Hepatocyte (in vitro differentiated cells): ENCODE results near the gene DNER. TPM values are rescaled to one million over a fixed set of nuclear protein-coding genes. Genes with fewer than 3 reads are reported as not detected.

Source experiments
- DNase-seq: peaks from one replicate; pipeline ENCODE4 v3.0.0-alpha.2; 2016; ENCODE audit warnings: low spot score
- H2AFZ ChIP-seq: fragments of 200-600 bp; sonication (generic); 2 replicates; pipeline ENCODE4 v1.6.0; 2016; ENCODE audit warnings: antibody characterized with exemption, mild to moderate bottlenecking
- H3K27ac ChIP-seq: fragments of 200-600 bp; sonication (generic); 2 replicates; pipeline ENCODE4 v1.5.1; 2016; ENCODE audit warnings: mild to moderate bottlenecking
- H3K27me3 ChIP-seq: fragments of 200-600 bp; sonication (generic); 2 replicates; pipeline ENCODE4 v1.6.1; 2016
- H3K36me3 ChIP-seq: fragments of 200-600 bp; sonication (generic); replicated peaks from 2 replicates; pipeline ENCODE4 v1.5.1; 2016; ENCODE audit warnings: low read depth; ENCODE audit not compliant: insufficient read depth
- H3K4me1 ChIP-seq: fragments of 200-600 bp; sonication (generic); 2 replicates; pipeline ENCODE4 v1.5.1; 2016; ENCODE audit warnings: mild to moderate bottlenecking, moderate library complexity; ENCODE audit not compliant: insufficient read depth
- H3K4me2 ChIP-seq: fragments of 200-600 bp; sonication (generic); 2 replicates; pipeline ENCODE4 v1.6.0; 2016
- H3K4me3 ChIP-seq: fragments of 200-600 bp; sonication (generic); 2 replicates; pipeline ENCODE4 v1.5.1; 2016; ENCODE audit warnings: mild to moderate bottlenecking
- H3K79me2 ChIP-seq: fragments of 200-600 bp; sonication (generic); 2 replicates; pipeline ENCODE4 v1.6.0; 2017; ENCODE audit warnings: mild to moderate bottlenecking
- H3K9me2 ChIP-seq: fragments of 200-600 bp; sonication (generic); replicated peaks from 2 replicates; pipeline ENCODE4 v1.6.0; 2017; ENCODE audit warnings: mild to moderate bottlenecking; ENCODE audit not compliant: insufficient read depth
- H3K9me3 ChIP-seq: fragments of 200-600 bp; sonication (generic); 2 replicates; pipeline ENCODE4 v1.5.1; 2016; ENCODE audit warnings: low read depth, mild to moderate bottlenecking
- H4K20me1 ChIP-seq: fragments of 200-600 bp; sonication (generic); 2 replicates; pipeline ENCODE4 v1.6.0; 2016; ENCODE audit warnings: mild to moderate bottlenecking; ENCODE audit not compliant: insufficient read depth, poor library complexity, severe bottlenecking
- EZH2 ChIP-seq: fragments of 200-600 bp; sonication (generic); IDR thresholded peaks from 2 replicates; pipeline ENCODE4 v1.6.1; 2016; ENCODE audit warnings: antibody characterized with exemption, mild to moderate bottlenecking, borderline replicate concordance
- EZH2phosphoT487 ChIP-seq: fragments of 200-600 bp; sonication (generic); IDR thresholded peaks from one replicate; pipeline ENCODE4 v1.6.1; 2018; ENCODE audit warnings: antibody characterized with exemption, mild to moderate bottlenecking, low read depth, moderate library complexity; ENCODE audit not compliant: unreplicated experiment, severe bottlenecking
- WGBS: methylation state at CpG from one replicate; pipeline ENCODE4 v1.1.6; 2016; ENCODE audit warnings: low lambda C conversion rate; ENCODE audit errors: missing lambda C conversion rate; 5-methylcytosine and 5-hydroxymethylcytosine counted together
- polyA plus RNA-seq: library from polyadenylated mRNA; unstranded; fragments of >200 nt; fragmentation: Nextera tagmentation; extraction: Ambion mirVana; gene quantifications from 2 replicates; pipeline ENCODE4 v1.2.1, GENCODE V29; 2016
- total RNA-seq: library from RNA; depleted of rRNA; stranded (reverse); fragments of >200 nt; gene quantifications from 2 replicates; pipeline ENCODE4 v1.2.3, GENCODE V29; 2014
- TF ChIP-seq, protein P1 (sequence below): fragments of 200-600 bp; sonication (generic); IDR thresholded peaks from 2 replicates; pipeline ENCODE4 v1.5.1; 2016; ENCODE audit warnings: antibody characterized with exemption, mild to moderate bottlenecking; ENCODE audit not compliant: poor library complexity

DNER gene
- total and polyA plus RNA-seq, 2 experiments from 2014 or later, result 0.37 TPM; not detected in 1

DNA sequence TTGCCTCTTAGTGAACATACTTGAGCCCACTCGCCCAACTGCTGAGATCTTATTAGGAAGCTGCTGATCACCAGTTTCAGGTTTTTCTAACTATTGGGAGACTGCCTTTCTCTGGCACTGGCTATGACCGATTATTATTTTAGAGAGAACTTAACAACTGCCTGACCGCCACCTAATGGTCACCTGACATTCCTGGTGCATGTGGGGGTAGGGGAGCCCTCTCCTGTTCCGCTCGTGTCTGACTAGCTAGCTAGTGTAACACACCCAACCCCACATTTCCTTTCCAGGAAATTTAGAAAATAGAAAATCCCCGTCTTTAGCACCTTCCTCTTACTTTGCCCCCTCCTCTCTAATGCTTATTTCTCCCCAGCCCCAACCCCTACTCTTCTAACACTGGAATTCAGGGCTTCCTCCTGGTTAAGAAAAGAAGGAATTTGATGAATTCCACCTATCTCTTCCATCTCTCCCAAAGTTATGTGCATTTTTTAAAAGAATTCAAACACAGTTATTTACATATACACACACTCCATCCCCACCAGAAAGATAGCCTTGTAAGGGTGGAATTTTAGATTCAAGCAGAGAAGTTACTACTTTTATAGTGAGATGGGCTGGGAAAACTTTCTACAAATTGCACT lies 19.4 kb upstream of the DNER start:
- no peaks in the 10 kb centered on the region for H3K36me3 ChIP-seq
- H3K9me3 ChIP-seq, result peaks cover 6% of the 10 kb centered on the region
- H3K27me3 ChIP-seq, result no peaks in the 10 kb centered on the region
- H3K9me2 ChIP-seq, result no peaks in the 10 kb centered on the region
- H4K20me1 ChIP-seq, result no peaks in the 10 kb centered on the region
- no peak for DNase-seq
- no peak overlapping the region for H2AFZ ChIP-seq
- H3K79me2 ChIP-seq, result no peaks in the 10 kb centered on the region
- no peak overlapping the region for H3K4me3 ChIP-seq
- H3K27ac ChIP-seq, result no peak overlapping the region
- WGBS, result 51% methylated on average over 6 of the region's 6 CpGs
- no peak overlapping the region for H3K4me2 ChIP-seq
- TF ChIP-seq, protein P1, sequence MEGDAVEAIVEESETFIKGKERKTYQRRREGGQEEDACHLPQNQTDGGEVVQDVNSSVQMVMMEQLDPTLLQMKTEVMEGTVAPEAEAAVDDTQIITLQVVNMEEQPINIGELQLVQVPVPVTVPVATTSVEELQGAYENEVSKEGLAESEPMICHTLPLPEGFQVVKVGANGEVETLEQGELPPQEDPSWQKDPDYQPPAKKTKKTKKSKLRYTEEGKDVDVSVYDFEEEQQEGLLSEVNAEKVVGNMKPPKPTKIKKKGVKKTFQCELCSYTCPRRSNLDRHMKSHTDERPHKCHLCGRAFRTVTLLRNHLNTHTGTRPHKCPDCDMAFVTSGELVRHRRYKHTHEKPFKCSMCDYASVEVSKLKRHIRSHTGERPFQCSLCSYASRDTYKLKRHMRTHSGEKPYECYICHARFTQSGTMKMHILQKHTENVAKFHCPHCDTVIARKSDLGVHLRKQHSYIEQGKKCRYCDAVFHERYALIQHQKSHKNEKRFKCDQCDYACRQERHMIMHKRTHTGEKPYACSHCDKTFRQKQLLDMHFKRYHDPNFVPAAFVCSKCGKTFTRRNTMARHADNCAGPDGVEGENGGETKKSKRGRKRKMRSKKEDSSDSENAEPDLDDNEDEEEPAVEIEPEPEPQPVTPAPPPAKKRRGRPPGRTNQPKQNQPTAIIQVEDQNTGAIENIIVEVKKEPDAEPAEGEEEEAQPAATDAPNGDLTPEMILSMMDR, result no peak
- TF ChIP-seq EZH2, result no peak
- no peak for TF ChIP-seq EZH2phosphoT487
- H3K4me1 ChIP-seq, result no peaks in the 10 kb centered on the region

DNA sequence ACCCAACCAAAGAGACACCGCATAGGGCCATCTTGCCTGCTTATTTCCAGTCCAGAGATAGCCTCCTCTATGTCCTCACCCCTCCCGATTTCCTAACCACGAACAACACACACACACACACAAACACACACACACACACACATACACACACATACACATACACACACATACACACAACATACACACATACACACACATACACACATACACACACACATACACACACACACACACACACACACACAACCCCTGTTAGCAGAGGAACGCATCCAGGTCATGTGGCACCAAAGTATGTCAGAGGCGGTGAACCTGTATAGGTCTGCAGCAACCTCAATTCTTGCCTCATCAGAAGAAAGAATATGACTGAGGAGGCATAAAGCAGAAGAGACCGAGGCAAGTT lies 18.5 kb upstream of the DNER start:
- no peak for TF ChIP-seq EZH2
- no peak for TF ChIP-seq EZH2phosphoT487
- TF ChIP-seq, protein P1, result no peak
- WGBS, result 78% methylated on average over 6 of the region's 6 CpGs

DNA sequence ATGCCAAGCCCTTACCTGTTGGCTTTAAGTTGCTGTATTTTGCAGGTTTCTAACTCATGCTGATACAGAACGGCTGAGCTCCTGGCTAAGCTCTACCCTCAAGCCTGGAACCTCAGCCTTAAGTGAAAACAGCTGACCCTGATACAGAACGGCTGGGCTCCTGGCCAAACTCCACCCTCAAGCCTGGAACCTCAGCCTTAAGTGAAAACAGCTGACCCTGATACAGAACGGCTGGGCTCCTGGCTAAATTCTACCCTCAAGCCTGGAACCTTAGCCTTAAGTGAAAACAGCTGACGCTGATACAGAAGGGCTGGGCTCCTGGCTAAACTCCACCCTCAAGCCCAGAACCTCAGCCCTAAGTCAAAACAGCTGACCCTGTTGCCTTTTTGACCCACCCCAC lies 17.6 kb upstream of the DNER start:
- no peak for TF ChIP-seq EZH2phosphoT487
- DNase-seq, result no peak
- 58% methylated on average over 4 of the region's 4 CpGs for WGBS
- no peaks in the 10 kb centered on the region for H3K9me2 ChIP-seq
- H3K36me3 ChIP-seq, result no peaks in the 10 kb centered on the region
- no peak overlapping the region for H3K4me3 ChIP-seq
- H3K9me3 ChIP-seq, result no peaks in the 10 kb centered on the region
- H4K20me1 ChIP-seq, result no peaks in the 10 kb centered on the region
- H3K4me1 ChIP-seq, result no peaks in the 10 kb centered on the region
- H3K4me2 ChIP-seq, result no peak overlapping the region
- H3K27me3 ChIP-seq, result no peaks in the 10 kb centered on the region
- no peak overlapping the region for H3K27ac ChIP-seq
- no peak overlapping the region for H2AFZ ChIP-seq
- no peaks in the 10 kb centered on the region for H3K79me2 ChIP-seq

More for the DNA sequence above, 18.5 kb upstream of the DNER start:
- Histone ChIP-seq H3K79me2 (no peaks in the 10 kb centered on the region), H3K9me3 (peaks cover 6% of the 10 kb centered on the region), H2AFZ (no peak overlapping the region), H4K20me1 (no peaks in the 10 kb centered on the region), H3K9me2 (no peaks in the 10 kb centered on the region), H3K27ac (no peak overlapping the region), H3K4me3 (no peak overlapping the region), H3K36me3 (no peaks in the 10 kb centered on the region), H3K27me3 (no peaks in the 10 kb centered on the region), H3K4me1 (no peaks in the 10 kb centered on the region), H3K4me2 (no peak overlapping the region)
- DNase-seq, result no peak

DNA sequence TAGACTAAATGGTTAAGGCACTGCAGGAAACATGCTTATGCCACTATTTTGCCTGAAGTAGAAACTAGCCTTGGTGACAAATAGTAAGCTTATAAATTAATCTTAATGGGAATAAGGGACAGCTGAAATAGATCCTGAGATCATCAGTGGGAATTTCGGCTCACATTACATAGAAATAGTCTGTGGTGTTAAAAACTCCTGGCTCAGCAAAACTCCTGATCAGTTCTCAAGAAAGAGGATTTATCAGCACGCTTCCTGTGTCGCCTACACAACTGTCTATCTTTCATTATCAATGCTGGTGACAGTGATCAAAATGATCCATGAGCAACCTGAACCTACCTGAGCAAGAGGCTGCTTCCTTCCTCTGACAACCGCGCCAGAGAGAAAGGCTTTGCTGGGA lies 17.0 kb upstream of the DNER start:
- H4K20me1 ChIP-seq, result no peaks in the 10 kb centered on the region
- H3K36me3 ChIP-seq, result no peaks in the 10 kb centered on the region
- H3K27ac ChIP-seq, result no peak overlapping the region
- H3K9me3 ChIP-seq, result no peaks in the 10 kb centered on the region
- H2AFZ ChIP-seq, result no peak overlapping the region
- no peaks in the 10 kb centered on the region for H3K79me2 ChIP-seq
- no peaks in the 10 kb centered on the region for H3K4me1 ChIP-seq
- no peak overlapping the region for H3K4me2 ChIP-seq
- 94% methylated on average over 5 of the region's 5 CpGs for WGBS
- no peak for DNase-seq
- H3K4me3 ChIP-seq, result no peak overlapping the region
- H3K9me2 ChIP-seq, result no peaks in the 10 kb centered on the region
- H3K27me3 ChIP-seq, result no peaks in the 10 kb centered on the region
- no peak for TF ChIP-seq EZH2
- TF ChIP-seq, protein P1, result no peak
- no peak for TF ChIP-seq EZH2phosphoT487
